ENCODE results near the gene SIRPB2. TPM values are rescaled to one million over a fixed set of nuclear protein-coding genes. Genes with fewer than 3 reads are reported as not detected.

The SIRPB2 gene
- total and polyA plus RNA-seq, 2 donors from 2014 or later = 0.86 to 8.2 TPM

DNA sequence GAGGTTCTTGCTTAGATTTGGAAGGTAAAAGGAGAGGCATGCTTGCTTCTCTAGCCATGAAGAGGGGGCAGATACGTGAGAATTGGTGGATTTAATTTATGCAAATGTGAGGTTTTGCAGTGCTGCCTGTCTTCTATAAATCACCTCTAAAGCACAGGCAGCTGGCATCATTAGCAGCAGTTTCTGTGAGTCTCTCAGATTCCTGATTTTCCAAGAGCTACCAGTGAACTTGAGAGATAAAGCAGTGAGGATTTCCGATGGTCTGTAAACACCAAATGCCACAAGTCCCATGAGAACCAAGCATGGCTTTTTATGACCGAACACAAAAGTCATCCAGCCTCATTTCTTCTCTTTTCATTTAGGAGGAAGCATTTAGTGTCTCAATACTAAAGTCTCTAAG is 3.2 kb upstream of the SIRPB2 start:
- Histone ChIP-seq H3K4me3 (ENCODE audit: low read length in 3 of 3) (no peak overlapping the region), H3K9me3 (ENCODE audit: control insufficient read depth in 2 of 3, insufficient read depth in 1 of 3, low read length in 3 of 3) (no peaks in the 10 kb centered on the region), H3K27ac (ENCODE audit: low read depth in 2 of 2, low read length in 2 of 2) (no peak overlapping the region), H3K9ac (ENCODE audit: low read length in 3 of 3) (no peak overlapping the region), H3K27me3 (ENCODE audit: control insufficient read depth, insufficient read depth, low read length) (no peaks in the 10 kb centered on the region), H3K36me3 (ENCODE audit: control insufficient read depth in 2 of 3, insufficient read depth in 3 of 3, low read length in 3 of 3) (no peaks in the 10 kb centered on the region), H3K4me1 (ENCODE audit: control insufficient read depth in 2 of 3, insufficient read depth in 2 of 3, low read depth in 1 of 3, low read length in 3 of 3) (no peaks in the 10 kb centered on the region)
- no peak for DNase-seq
- TF ChIP-seq, protein P1, sequence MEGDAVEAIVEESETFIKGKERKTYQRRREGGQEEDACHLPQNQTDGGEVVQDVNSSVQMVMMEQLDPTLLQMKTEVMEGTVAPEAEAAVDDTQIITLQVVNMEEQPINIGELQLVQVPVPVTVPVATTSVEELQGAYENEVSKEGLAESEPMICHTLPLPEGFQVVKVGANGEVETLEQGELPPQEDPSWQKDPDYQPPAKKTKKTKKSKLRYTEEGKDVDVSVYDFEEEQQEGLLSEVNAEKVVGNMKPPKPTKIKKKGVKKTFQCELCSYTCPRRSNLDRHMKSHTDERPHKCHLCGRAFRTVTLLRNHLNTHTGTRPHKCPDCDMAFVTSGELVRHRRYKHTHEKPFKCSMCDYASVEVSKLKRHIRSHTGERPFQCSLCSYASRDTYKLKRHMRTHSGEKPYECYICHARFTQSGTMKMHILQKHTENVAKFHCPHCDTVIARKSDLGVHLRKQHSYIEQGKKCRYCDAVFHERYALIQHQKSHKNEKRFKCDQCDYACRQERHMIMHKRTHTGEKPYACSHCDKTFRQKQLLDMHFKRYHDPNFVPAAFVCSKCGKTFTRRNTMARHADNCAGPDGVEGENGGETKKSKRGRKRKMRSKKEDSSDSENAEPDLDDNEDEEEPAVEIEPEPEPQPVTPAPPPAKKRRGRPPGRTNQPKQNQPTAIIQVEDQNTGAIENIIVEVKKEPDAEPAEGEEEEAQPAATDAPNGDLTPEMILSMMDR (IDR thresholded peaks at IDR 0.05; ENCODE audit: borderline replicate concordance, extremely low read depth, insufficient read depth) = no peak
- FAIRE-seq = no peak
- intact Hi-C loops (cut with DNase I) = no loop called here

DNA sequence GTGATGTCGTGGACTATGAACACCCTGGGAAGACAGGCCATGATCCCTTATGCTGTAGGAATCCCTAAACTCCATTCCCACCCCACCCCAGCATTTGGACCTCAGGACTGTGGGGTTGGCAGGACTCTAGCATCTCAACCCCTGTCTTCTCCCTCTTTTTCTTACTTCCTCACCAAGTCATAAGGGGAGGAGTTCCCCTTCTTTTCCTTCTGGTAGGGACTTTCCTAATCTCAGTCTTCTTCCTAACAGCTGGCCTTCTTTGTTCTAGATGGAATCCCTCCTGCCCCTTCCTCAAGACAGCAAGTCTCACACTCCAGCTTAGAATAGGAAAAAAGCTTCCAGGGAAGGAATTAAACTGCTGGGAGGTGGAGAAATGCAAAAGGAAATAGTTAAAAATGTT is 2.3 kb upstream of the SIRPB2 start:
- DNase-seq (no peak), FAIRE-seq (no peak)
- no peak overlapping the region for H3K9ac ChIP-seq (ENCODE audit: low read length in 3 of 3)
- H3K4me1 ChIP-seq (ENCODE audit: control insufficient read depth in 2 of 3, insufficient read depth in 2 of 3, low read depth in 1 of 3, low read length in 3 of 3) = no peaks in the 10 kb centered on the region
- H3K4me3 ChIP-seq (ENCODE audit: low read length in 3 of 3) = no peak overlapping the region
- intact Hi-C loops (cut with DNase I) = no loop called here
- TF ChIP-seq, protein P1 (IDR thresholded peaks at IDR 0.05; ENCODE audit: borderline replicate concordance, extremely low read depth, insufficient read depth) = no peak
- H3K27me3 ChIP-seq (ENCODE audit: control insufficient read depth, insufficient read depth, low read length) = no peaks in the 10 kb centered on the region
- H3K36me3 ChIP-seq (ENCODE audit: control insufficient read depth in 2 of 3, insufficient read depth in 3 of 3, low read length in 3 of 3) = no peaks in the 10 kb centered on the region
- no peak overlapping the region for H3K27ac ChIP-seq (ENCODE audit: low read depth in 2 of 2, low read length in 2 of 2)
- H3K9me3 ChIP-seq (ENCODE audit: control insufficient read depth in 2 of 3, insufficient read depth in 1 of 3, low read length in 3 of 3) = no peaks in the 10 kb centered on the region

DNA sequence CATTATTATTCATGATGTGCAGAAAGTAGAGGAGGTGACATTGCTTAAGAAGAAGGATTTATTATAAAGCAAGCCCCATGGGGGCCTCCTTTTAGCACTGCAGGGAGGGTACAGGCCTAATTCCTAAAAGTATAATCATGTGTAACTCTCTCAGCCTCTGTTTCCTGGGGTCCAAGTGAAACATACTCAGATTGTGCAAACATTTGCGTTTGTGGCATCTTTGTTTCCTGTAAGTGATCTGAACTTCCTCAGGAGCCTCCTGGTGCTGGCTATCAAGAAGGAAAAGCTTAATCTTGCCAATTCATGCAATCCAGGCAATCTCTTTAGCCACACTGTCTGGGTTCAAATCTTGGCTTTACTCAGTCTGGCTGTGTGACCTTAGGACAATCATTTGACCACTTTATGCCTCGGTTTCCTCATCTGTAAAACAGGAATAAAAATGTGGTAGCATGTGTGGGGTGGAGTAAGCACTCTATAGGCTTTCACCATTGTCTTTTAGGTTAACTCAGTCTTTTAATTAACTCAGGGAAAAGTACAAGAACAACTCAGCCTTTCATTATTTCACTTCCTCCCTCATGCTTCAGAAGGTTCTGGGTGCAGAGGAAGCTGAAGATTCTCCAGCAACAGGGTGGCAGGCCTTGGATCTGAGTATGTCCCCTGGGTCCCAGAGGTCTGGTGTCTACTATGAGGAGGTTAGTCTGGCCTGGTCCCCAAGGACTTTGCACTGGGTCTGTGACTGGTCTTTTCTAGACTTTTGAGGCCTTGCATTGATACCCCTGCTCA is 831 bp upstream of the SIRPB2 start:
- intact Hi-C loops (cut with DNase I) = no loop called here

More for the DNA sequence above, 831 bp upstream of the SIRPB2 start:
- Histone ChIP-seq H3K27me3 (ENCODE audit: control insufficient read depth, insufficient read depth, low read length) (no peaks in the 10 kb centered on the region), H3K4me3 (ENCODE audit: low read length in 3 of 3) (no peak overlapping the region), H3K9me3 (ENCODE audit: control insufficient read depth in 2 of 3, insufficient read depth in 1 of 3, low read length in 3 of 3) (no peaks in the 10 kb centered on the region), H3K27ac (ENCODE audit: low read depth in 2 of 2, low read length in 2 of 2) (peak overlapping the region in 1 of 2 donors; percentile 60), H3K4me1 (ENCODE audit: control insufficient read depth in 2 of 3, insufficient read depth in 2 of 3, low read depth in 1 of 3, low read length in 3 of 3) (no peaks in the 10 kb centered on the region), H3K9ac (ENCODE audit: low read length in 3 of 3) (no peak overlapping the region), H3K36me3 (ENCODE audit: control insufficient read depth in 2 of 3, insufficient read depth in 3 of 3, low read length in 3 of 3) (no peaks in the 10 kb centered on the region)
- TF ChIP-seq, protein P1 (IDR thresholded peaks at IDR 0.05; ENCODE audit: borderline replicate concordance, extremely low read depth, insufficient read depth) = no peak
- no peak for FAIRE-seq
- DNase-seq = no peak

Measured in kidney (tissue), 14 donors.